HepG2 (cell line): ENCODE measurements around the gene GCNT4. TPM values are rescaled to one million over a fixed set of nuclear protein-coding genes. Genes with fewer than 3 reads are reported as not detected.

Experiments
- CBFB ChIP-seq: sonication (generic); formaldehyde crosslinking; IDR thresholded peaks from 2 replicates; pipeline ENCODE4 v1.4.0; 2020; ENCODE audit warnings: missing genetic modification reagents
- CREBL2 ChIP-seq: sonication (generic); formaldehyde crosslinking; IDR thresholded peaks from 2 replicates; pipeline ENCODE4 v1.8.1; 2023; ENCODE audit warnings: missing genetic modification reagents, mild to moderate bottlenecking, borderline replicate concordance
- CTCF ChIP-seq: sonication (generic); formaldehyde crosslinking; IDR thresholded peaks from 2 replicates; pipeline ENCODE4 v1.5.0; 2020; ENCODE audit warnings: mild to moderate bottlenecking, missing genetic modification reagents, moderate library complexity
- GABPB1 ChIP-seq: IDR thresholded peaks from 2 replicates; pipeline ENCODE4 v1.6.1; 2016; ENCODE audit warnings: mild to moderate bottlenecking, missing genetic modification reagents, moderate library complexity, missing compliant biosample characterization
- HMGA1 ChIP-seq: sonication (generic); formaldehyde crosslinking; conservative IDR thresholded peaks from 2 replicates; pipeline ENCODE4 v1.4.0; 2020; ENCODE audit warnings: missing genetic modification reagents
- KMT2A ChIP-seq: sonication (generic); formaldehyde crosslinking; IDR thresholded peaks from 2 replicates; pipeline ENCODE4 v1.4.0; 2020; ENCODE audit warnings: missing genetic modification reagents
- KMT2B ChIP-seq: IDR thresholded peaks from 2 replicates; pipeline ENCODE4 v1.6.1; 2016; ENCODE audit warnings: missing genetic modification reagents, missing compliant biosample characterization
- MED1 ChIP-seq: sonication (generic); formaldehyde crosslinking; IDR thresholded peaks from 2 replicates; pipeline ENCODE4 v1.4.0; 2020; ENCODE audit warnings: missing genetic modification reagents
- MYPOP ChIP-seq: sonication (generic); formaldehyde crosslinking; IDR thresholded peaks from 2 replicates; pipeline ENCODE4 v1.8.1; 2023; ENCODE audit warnings: mild to moderate bottlenecking, moderate library complexity, missing genetic modification reagents
- RARG ChIP-seq: sonication (generic); formaldehyde crosslinking; IDR thresholded peaks from 2 replicates; pipeline ENCODE4 v1.4.0; 2020; ENCODE audit warnings: low read depth, mild to moderate bottlenecking, missing genetic modification reagents
- SAP130 ChIP-seq: IDR thresholded peaks from 2 replicates; pipeline ENCODE4 v1.6.1; 2016; ENCODE audit warnings: low read depth
- TBP ChIP-seq: sonication (generic); formaldehyde crosslinking; IDR thresholded peaks from 2 replicates; pipeline ENCODE4 v1.5.0; 2020; ENCODE audit warnings: missing genetic modification reagents
- ZBTB44 ChIP-seq: sonication (generic); formaldehyde crosslinking; IDR thresholded peaks from 2 replicates; pipeline ENCODE4 v1.4.0; 2020; ENCODE audit warnings: missing genetic modification reagents
- ZEB1 ChIP-seq: IDR thresholded peaks from 2 replicates; pipeline ENCODE4 v1.6.1; 2012; ENCODE audit warnings: mild to moderate bottlenecking, low read depth, inconsistent platforms; ENCODE audit not compliant: insufficient replicate concordance
- ZMAT5 ChIP-seq: sonication (generic); formaldehyde crosslinking; IDR thresholded peaks from 2 replicates; pipeline ENCODE4 v1.5.0; 2020; ENCODE audit warnings: mild to moderate bottlenecking, low read depth, missing genetic modification reagents, borderline replicate concordance
- ZNF138 ChIP-seq: sonication (generic); formaldehyde crosslinking; IDR thresholded peaks from 2 replicates; pipeline ENCODE4 v1.5.0; 2020; ENCODE audit warnings: mild to moderate bottlenecking, low read depth, missing genetic modification reagents
- ZNF331 ChIP-seq: sonication (generic); formaldehyde crosslinking; IDR thresholded peaks from 2 replicates; pipeline ENCODE4 v1.4.0; 2020; ENCODE audit warnings: missing genetic modification reagents
- ZNF414 ChIP-seq: sonication (generic); formaldehyde crosslinking; IDR thresholded peaks from 2 replicates; pipeline ENCODE4 v1.5.0; 2020; ENCODE audit warnings: missing genetic modification reagents
- ZNF530 ChIP-seq: sonication (generic); formaldehyde crosslinking; IDR thresholded peaks from 2 replicates; pipeline ENCODE4 v1.5.0; 2020; ENCODE audit warnings: low read depth, mild to moderate bottlenecking, missing genetic modification reagents
- ZNF605 ChIP-seq: sonication (generic); formaldehyde crosslinking; IDR thresholded peaks from 2 replicates; pipeline ENCODE4 v1.8.0; 2022; ENCODE audit warnings: mild to moderate bottlenecking, missing genetic modification reagents
- ZNF800 ChIP-seq: sonication (generic); formaldehyde crosslinking; IDR thresholded peaks from 2 replicates; pipeline ENCODE4 v1.4.0; 2020; ENCODE audit warnings: missing genetic modification reagents
- polyA plus RNA-seq, 8 experiments: library from polyadenylated mRNA; depleted of rRNA in 3 of 8; stranded (reverse) in 7 of 8; unstranded in 1 of 8; fragments of >200 nt; fragmentation: Illumina TruSeq in 4 of 8; extraction: Trizol in 4 of 8; gene quantifications; 2 replicates each; pipeline versions ENCODE4 v1.2.1 to v1.2.3, GENCODE V29; 2011 to 2016; ENCODE audit warnings: low read depth in 4 of 8, missing spikeins in 1 of 8, mixed read lengths in 1 of 8; ENCODE audit not compliant: insufficient read depth in 1 of 8
- total RNA-seq, 5 experiments: library from RNA; depleted of rRNA; stranded (reverse); fragments of >200 nt; fragmentation: Illumina TruSeq; extraction: Trizol; gene quantifications; 2 replicates each; pipeline ENCODE4 v1.2.3, GENCODE V29; 2016; ENCODE audit warnings: low read depth in 1 of 5

The GCNT4 gene
- total and polyA plus RNA-seq, 2 of the 13 experiments (the other 11 are each of a cell fraction or from before 2014, with no cell fraction given) = 0.22 to 0.38 TPM

GRCh38 chr5:75053304-75054133 is 1.2 kb upstream of the GCNT4 start (continued):
- no peak; the same call in 1 of the 2 replicates for TF ChIP-seq MED1 (CRISPR knock-in tag)
- no peak for TF ChIP-seq ZEB1
- TF ChIP-seq CTCF (CRISPR knock-in tag) = peak; percentile 44
- TF ChIP-seq MYPOP (CRISPR knock-in tag) = 0 out of 2 replicates have a peak, but pooled peaks have one; percentile 22
- TF ChIP-seq GABPB1 (CRISPR knock-in tag) = peak; percentile 27; the same call in 1 of the 2 replicates
- 0 out of 2 replicates have a peak, but pooled peaks have one; percentile 36 for TF ChIP-seq RARG (CRISPR knock-in tag)
- 0 out of 2 replicates have a peak, but pooled peaks have one; percentile 48 for TF ChIP-seq KMT2A
- TF ChIP-seq ZNF138 = no peak
- peak; percentile 46; the same call in 1 of the 2 replicates for TF ChIP-seq CREBL2 (CRISPR knock-in tag)
- TF ChIP-seq ZBTB44 (CRISPR knock-in tag) = no peak
- TF ChIP-seq ZNF530 (CRISPR knock-in tag) = no peak
- 0 out of 2 replicates have a peak, but pooled peaks have one; percentile 33 for TF ChIP-seq CBFB
- TF ChIP-seq TBP (CRISPR knock-in tag) = no peak
- no peak for TF ChIP-seq HMGA1 (CRISPR knock-in tag)
- peak; percentile 14; the same call in 1 of the 2 replicates for TF ChIP-seq ZNF605 (CRISPR knock-in tag)
- peak; percentile 58 for TF ChIP-seq KMT2B
- TF ChIP-seq ZNF414 (CRISPR knock-in tag) = peak; percentile 49; the same call in 1 of the 2 replicates
- TF ChIP-seq ZNF800 = peak; percentile 99
- TF ChIP-seq ZMAT5 = no peak
- TF ChIP-seq SAP130 = peak; percentile 31; the same call in 1 of the 2 replicates
- 0 out of 2 replicates have a peak, but pooled peaks have one; percentile 19 for TF ChIP-seq ZNF331 (CRISPR knock-in tag)
